ENCODE data around the gene ZNF608. TPM values are rescaled to one million over a fixed set of nuclear protein-coding genes. Genes with fewer than 3 reads are reported as not detected.

Gene ZNF608
- total and polyA plus RNA-seq, 4 donors, result 1.4 to 7.6 (median 3.2) TPM

GRCh38 chr5:124754206-124754927 is 7.9 kb upstream of the ZNF608 start:
- Histone ChIP-seq H3K9me3 (ENCODE audit: control insufficient read depth in 4 of 4, low read length in 3 of 4) (no peaks in the 10 kb centered on the region), H3K9ac (ENCODE audit: low read depth in 1 of 2, low read length in 2 of 2) (no peak overlapping the region), H3K4me3 (ENCODE audit: low read depth in 1 of 3, low read length in 3 of 3) (no peak overlapping the region), H3K4me1 (ENCODE audit: control insufficient read depth in 4 of 4, insufficient read depth in 4 of 4, low read length in 3 of 4) (peaks cover 0 to 6% (median under 1%) of the 10 kb centered on the region in 4 donors), H3K27me3 (ENCODE audit: control insufficient read depth in 4 of 4, insufficient read depth in 4 of 4, low read length in 3 of 4) (no peaks in the 10 kb centered on the region), H3K36me3 (ENCODE audit: control insufficient read depth in 4 of 4, insufficient read depth in 3 of 4, low read depth in 1 of 4, low read length in 3 of 4) (no peaks in the 10 kb centered on the region), H3K27ac (ENCODE audit: low read depth in 1 of 2, low read length in 2 of 2) (no peak overlapping the region)
- WGBS, result 79% methylated on average over 7 of the region's 7 CpGs
- TF ChIP-seq JUND (IDR thresholded peaks at IDR 0.05) (no peak), GABPA (IDR thresholded peaks at IDR 0.05 in 1 of 2, conservative IDR thresholded peaks at IDR 0.05 in 1 of 2) (no peak), EGR1 (IDR thresholded peaks at IDR 0.05; ENCODE audit: low read depth in 2 of 2) (no peak), RXRA (IDR thresholded peaks at IDR 0.05) (no peak), MAX (IDR thresholded peaks at IDR 0.05) (no peak), FOXA2 (IDR thresholded peaks at IDR 0.05) (no peak), HNF4A (conservative IDR thresholded peaks at IDR 0.05) (no peak), ZBTB33 (IDR thresholded peaks at IDR 0.05) (no peak), RAD21 (IDR thresholded peaks at IDR 0.05) (no peak), FOXA1 (IDR thresholded peaks at IDR 0.05) (no peak), NR2F2 (IDR thresholded peaks at IDR 0.05) (no peak), SP1 (IDR thresholded peaks at IDR 0.05) (no peak), YY1 (IDR thresholded peaks at IDR 0.05) (no peak), HNF4G (IDR thresholded peaks at IDR 0.05) (no peak)
- TF ChIP-seq, protein P1, sequence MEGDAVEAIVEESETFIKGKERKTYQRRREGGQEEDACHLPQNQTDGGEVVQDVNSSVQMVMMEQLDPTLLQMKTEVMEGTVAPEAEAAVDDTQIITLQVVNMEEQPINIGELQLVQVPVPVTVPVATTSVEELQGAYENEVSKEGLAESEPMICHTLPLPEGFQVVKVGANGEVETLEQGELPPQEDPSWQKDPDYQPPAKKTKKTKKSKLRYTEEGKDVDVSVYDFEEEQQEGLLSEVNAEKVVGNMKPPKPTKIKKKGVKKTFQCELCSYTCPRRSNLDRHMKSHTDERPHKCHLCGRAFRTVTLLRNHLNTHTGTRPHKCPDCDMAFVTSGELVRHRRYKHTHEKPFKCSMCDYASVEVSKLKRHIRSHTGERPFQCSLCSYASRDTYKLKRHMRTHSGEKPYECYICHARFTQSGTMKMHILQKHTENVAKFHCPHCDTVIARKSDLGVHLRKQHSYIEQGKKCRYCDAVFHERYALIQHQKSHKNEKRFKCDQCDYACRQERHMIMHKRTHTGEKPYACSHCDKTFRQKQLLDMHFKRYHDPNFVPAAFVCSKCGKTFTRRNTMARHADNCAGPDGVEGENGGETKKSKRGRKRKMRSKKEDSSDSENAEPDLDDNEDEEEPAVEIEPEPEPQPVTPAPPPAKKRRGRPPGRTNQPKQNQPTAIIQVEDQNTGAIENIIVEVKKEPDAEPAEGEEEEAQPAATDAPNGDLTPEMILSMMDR (IDR thresholded peaks at IDR 0.05; ENCODE audit: low read depth, low read length, missing input control), result no peak
- TF ChIP-seq, protein P2, sequence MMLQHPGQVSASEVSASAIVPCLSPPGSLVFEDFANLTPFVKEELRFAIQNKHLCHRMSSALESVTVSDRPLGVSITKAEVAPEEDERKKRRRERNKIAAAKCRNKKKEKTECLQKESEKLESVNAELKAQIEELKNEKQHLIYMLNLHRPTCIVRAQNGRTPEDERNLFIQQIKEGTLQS (IDR thresholded peaks at IDR 0.05), result no peak
- TF ChIP-seq, protein P3, sequence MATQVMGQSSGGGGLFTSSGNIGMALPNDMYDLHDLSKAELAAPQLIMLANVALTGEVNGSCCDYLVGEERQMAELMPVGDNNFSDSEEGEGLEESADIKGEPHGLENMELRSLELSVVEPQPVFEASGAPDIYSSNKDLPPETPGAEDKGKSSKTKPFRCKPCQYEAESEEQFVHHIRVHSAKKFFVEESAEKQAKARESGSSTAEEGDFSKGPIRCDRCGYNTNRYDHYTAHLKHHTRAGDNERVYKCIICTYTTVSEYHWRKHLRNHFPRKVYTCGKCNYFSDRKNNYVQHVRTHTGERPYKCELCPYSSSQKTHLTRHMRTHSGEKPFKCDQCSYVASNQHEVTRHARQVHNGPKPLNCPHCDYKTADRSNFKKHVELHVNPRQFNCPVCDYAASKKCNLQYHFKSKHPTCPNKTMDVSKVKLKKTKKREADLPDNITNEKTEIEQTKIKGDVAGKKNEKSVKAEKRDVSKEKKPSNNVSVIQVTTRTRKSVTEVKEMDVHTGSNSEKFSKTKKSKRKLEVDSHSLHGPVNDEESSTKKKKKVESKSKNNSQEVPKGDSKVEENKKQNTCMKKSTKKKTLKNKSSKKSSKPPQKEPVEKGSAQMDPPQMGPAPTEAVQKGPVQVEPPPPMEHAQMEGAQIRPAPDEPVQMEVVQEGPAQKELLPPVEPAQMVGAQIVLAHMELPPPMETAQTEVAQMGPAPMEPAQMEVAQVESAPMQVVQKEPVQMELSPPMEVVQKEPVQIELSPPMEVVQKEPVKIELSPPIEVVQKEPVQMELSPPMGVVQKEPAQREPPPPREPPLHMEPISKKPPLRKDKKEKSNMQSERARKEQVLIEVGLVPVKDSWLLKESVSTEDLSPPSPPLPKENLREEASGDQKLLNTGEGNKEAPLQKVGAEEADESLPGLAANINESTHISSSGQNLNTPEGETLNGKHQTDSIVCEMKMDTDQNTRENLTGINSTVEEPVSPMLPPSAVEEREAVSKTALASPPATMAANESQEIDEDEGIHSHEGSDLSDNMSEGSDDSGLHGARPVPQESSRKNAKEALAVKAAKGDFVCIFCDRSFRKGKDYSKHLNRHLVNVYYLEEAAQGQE (IDR thresholded peaks at IDR 0.05), result no peak
- no peak for DNase-seq (ENCODE audit: low spot score)

All from liver (tissue), 9 donors.